Fibroblast of lung (primary cell): ENCODE data around the gene CSNK2A2.

Experiments used
- EZH2 ChIP-seq: IDR thresholded peaks from 2 replicates; pipeline ENCODE4 v1.5.1; 2012; ENCODE audit warnings: low read length, control low read depth, mild to moderate bottlenecking; ENCODE audit errors: missing control alignments
- TF ChIP-seq, protein P1 (sequence below), 2 donors: IDR thresholded peaks in 1 of 2; conservative IDR thresholded peaks in 1 of 2; 1 replicate in 1 of 2; 2 replicates in 1 of 2; pipeline ENCODE4 v1.5.1; 2011 to 2012; ENCODE audit warnings: low read length in 2 of 2, control low read depth in 1 of 2, inconsistent platforms in 1 of 2, low read depth in 1 of 2, mild to moderate bottlenecking in 1 of 2

GRCh38 chr16:58211846-58212245, 13.9 kb upstream of the CSNK2A2 start:
- TF ChIP-seq, protein P1, sequence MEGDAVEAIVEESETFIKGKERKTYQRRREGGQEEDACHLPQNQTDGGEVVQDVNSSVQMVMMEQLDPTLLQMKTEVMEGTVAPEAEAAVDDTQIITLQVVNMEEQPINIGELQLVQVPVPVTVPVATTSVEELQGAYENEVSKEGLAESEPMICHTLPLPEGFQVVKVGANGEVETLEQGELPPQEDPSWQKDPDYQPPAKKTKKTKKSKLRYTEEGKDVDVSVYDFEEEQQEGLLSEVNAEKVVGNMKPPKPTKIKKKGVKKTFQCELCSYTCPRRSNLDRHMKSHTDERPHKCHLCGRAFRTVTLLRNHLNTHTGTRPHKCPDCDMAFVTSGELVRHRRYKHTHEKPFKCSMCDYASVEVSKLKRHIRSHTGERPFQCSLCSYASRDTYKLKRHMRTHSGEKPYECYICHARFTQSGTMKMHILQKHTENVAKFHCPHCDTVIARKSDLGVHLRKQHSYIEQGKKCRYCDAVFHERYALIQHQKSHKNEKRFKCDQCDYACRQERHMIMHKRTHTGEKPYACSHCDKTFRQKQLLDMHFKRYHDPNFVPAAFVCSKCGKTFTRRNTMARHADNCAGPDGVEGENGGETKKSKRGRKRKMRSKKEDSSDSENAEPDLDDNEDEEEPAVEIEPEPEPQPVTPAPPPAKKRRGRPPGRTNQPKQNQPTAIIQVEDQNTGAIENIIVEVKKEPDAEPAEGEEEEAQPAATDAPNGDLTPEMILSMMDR (conservative IDR thresholded peaks at IDR 0.05 in 1 of 2, IDR thresholded peaks at IDR 0.05 in 1 of 2; ENCODE audit: low read depth in 1 of 2, low read length in 2 of 2), result no peak
- no peak for TF ChIP-seq EZH2
